ENCODE measurements around the gene PSMC5. TPM values are rescaled to one million over a fixed set of nuclear protein-coding genes. Genes with fewer than 3 reads are reported as not detected.
"Not testable (repeated sequence)": the region's sequence is repeated elsewhere in the genome, so short reads cannot be mapped to it uniquely, and the experiment has no call there.

The PSMC5 gene
- total RNA-seq, 1 donor from 2014 or later = 178 TPM

- no peak for DNase-seq (ENCODE audit: low read depth, low spot score)
- TF ChIP-seq CTCF (conservative IDR thresholded peaks at IDR 0.05) = no peak
- peak overlapping the region; percentile 81 for H3K27ac Mint-ChIP-seq (ENCODE audit: unreplicated experiment)
- peaks cover 35% of the 10 kb centered on the region for H3K4me1 Mint-ChIP-seq
- H3K27me3 Mint-ChIP-seq (ENCODE audit: low read depth) = no peaks in the 10 kb centered on the region
- H3K36me3 Mint-ChIP-seq (ENCODE audit: low read depth) = no peaks in the 10 kb centered on the region
- H3K4me3 Mint-ChIP-seq = peak overlapping the region; percentile 99
- H3K9me3 Mint-ChIP-seq = no peaks in the 10 kb centered on the region
Measured at GRCh38 chr17:63840591-63841349, 13.5 kb downstream of the PSMC5 start.

GRCh38 chr17:63841350-63842172, 14.3 kb downstream of the PSMC5 start:
- Mint-ChIP-seq H3K27me3 (ENCODE audit: low read depth) (no peaks in the 10 kb centered on the region), H3K27ac (ENCODE audit: unreplicated experiment) (peak overlapping the region; percentile 98), H3K4me3 (peak overlapping the region; percentile 99), H3K9me3 (no peaks in the 10 kb centered on the region), H3K36me3 (ENCODE audit: low read depth) (no peaks in the 10 kb centered on the region), H3K4me1 (peaks cover 35% of the 10 kb centered on the region)
- DNase-seq (ENCODE audit: low read depth, low spot score) = peak; percentile 25
- no peak for TF ChIP-seq CTCF (conservative IDR thresholded peaks at IDR 0.05)

- peak; percentile 37 for DNase-seq (ENCODE audit: low read depth, low spot score)
- Mint-ChIP-seq H3K36me3 (ENCODE audit: low read depth) (no peaks in the 10 kb centered on the region), H3K27me3 (ENCODE audit: low read depth) (no peaks in the 10 kb centered on the region), H3K27ac (ENCODE audit: unreplicated experiment) (peak overlapping the region; percentile 98), H3K9me3 (no peaks in the 10 kb centered on the region), H3K4me3 (peak overlapping the region; percentile 99), H3K4me1 (peaks cover 35% of the 10 kb centered on the region)
- TF ChIP-seq CTCF (conservative IDR thresholded peaks at IDR 0.05) = no peak
Measured at GRCh38 chr17:63842173-63842539, 14.9 kb downstream of the PSMC5 start.

- peak; percentile 97 for DNase-seq (ENCODE audit: low read depth, low spot score)
- H3K27ac Mint-ChIP-seq (ENCODE audit: unreplicated experiment) = peak within 1 kb of the TSS; percentile 98
- TF ChIP-seq CTCF (conservative IDR thresholded peaks at IDR 0.05) = no peak
- peaks cover under 1% of the 10 kb centered on the region for H3K36me3 Mint-ChIP-seq (ENCODE audit: low read depth)
- H3K4me3 Mint-ChIP-seq = peak within 1 kb of the TSS; percentile 99
- H3K9me3 Mint-ChIP-seq = no peaks in the 10 kb centered on the region
- H3K27me3 Mint-ChIP-seq (ENCODE audit: low read depth) = no peaks in the 10 kb centered on the region
- peaks cover 35% of the 10 kb centered on the region for H3K4me1 Mint-ChIP-seq
Measured at GRCh38 chr17:63842540-63843386, 15.5 kb downstream of the PSMC5 start, which contains the start of gene SMARCD2. Gene SMARCD2 (minus strand): TSS chr17:63842685. CDS start chr17:63842674, 11 bp downstream.

GRCh38 chr17:63843387-63843888, 16.2 kb downstream of the PSMC5 start:
- not testable (repeated sequence) for H3K27me3 Mint-ChIP-seq (ENCODE audit: low read depth); H3K36me3 Mint-ChIP-seq (ENCODE audit: low read depth); H3K9me3 Mint-ChIP-seq; DNase-seq (ENCODE audit: low read depth, low spot score)
- Mint-ChIP-seq H3K4me3 (peak overlapping the region; percentile 88), H3K27ac (ENCODE audit: unreplicated experiment) (peak overlapping the region; percentile 35), H3K4me1 (peaks cover 40% of the 10 kb centered on the region)
